K562 (cell line): ENCODE measurements around the gene EDEM1. TPM values are rescaled to one million over a fixed set of nuclear protein-coding genes. Genes with fewer than 3 reads are reported as not detected.
A peak's percentile ranks its signal among the peaks of the same experiment; 100 is the strongest.

Experiments used
- ATF1 ChIP-seq, 2 experiments: fragments of 450-650 bp in 1 of 2; IDR thresholded peaks; 2 replicates each; pipeline ENCODE4 v1.6.1; 2016; ENCODE audit warnings: missing compliant biosample characterization in 1 of 2, missing genetic modification characterization in 1 of 2
- CCNT2 ChIP-seq: IDR thresholded peaks from 2 replicates; pipeline ENCODE4 v1.6.1; 2011; ENCODE audit warnings: borderline replicate concordance, low read depth, mild to moderate bottlenecking, moderate library complexity, mixed read lengths, low read length; ENCODE audit not compliant: insufficient read length; ENCODE audit errors: extremely low read depth
- EGR1 ChIP-seq: fragments of 450-650 bp; conservative IDR thresholded peaks from 2 replicates; pipeline ENCODE4 v1.6.1; 2017; ENCODE audit warnings: mild to moderate bottlenecking
- FOXP1 ChIP-seq: sonication (generic); formaldehyde crosslinking; IDR thresholded peaks from 2 replicates; pipeline ENCODE4 v1.8.0; 2022; ENCODE audit warnings: mild to moderate bottlenecking, missing genetic modification reagents
- HNRNPUL1 ChIP-seq: fragments of 200-400 bp; formaldehyde crosslinking; IDR thresholded peaks from 2 replicates; pipeline ENCODE4 v1.6.1; 2017; ENCODE audit warnings: low read length
- JUND ChIP-seq, 2 experiments: IDR thresholded peaks; 2 replicates in 1 of 2; 3 replicates in 1 of 2; pipeline ENCODE4 v1.6.1; 2011; ENCODE audit warnings: borderline replicate concordance in 2 of 2, low read depth in 2 of 2, low read length in 2 of 2, improper control_type of control experiment in 1 of 2, missing biosample characterization in 1 of 2, missing genetic modification characterization in 1 of 2, missing genetic modification reagents in 1 of 2
- KLF6 ChIP-seq: fragments of 250-450 bp; sonication (Bioruptor Pico); IDR thresholded peaks from 2 replicates; pipeline ENCODE4 v1.4.0; 2020; ENCODE audit warnings: mild to moderate bottlenecking, moderate library complexity, borderline replicate concordance
- NCOA2 ChIP-seq, 2 experiments: fragments of 450-650 bp; IDR thresholded peaks; 2 replicates each; pipeline ENCODE4 v1.6.1; 2018; ENCODE audit warnings: mild to moderate bottlenecking in 2 of 2, moderate library complexity in 1 of 2; ENCODE audit not compliant: partially characterized antibody in 2 of 2
- NFYB ChIP-seq: IDR thresholded peaks from 2 replicates; pipeline ENCODE4 v1.6.1; 2011; ENCODE audit warnings: mild to moderate bottlenecking, moderate library complexity; ENCODE audit not compliant: insufficient read length; ENCODE audit errors: extremely low read depth
- RAD21 ChIP-seq, 2 experiments: fragments of 250-450 bp in 1 of 2; fragments of 450-650 bp in 1 of 2; sonication (Bioruptor Pico) in 1 of 2; formaldehyde crosslinking in 1 of 2; IDR thresholded peaks in 1 of 2; conservative IDR thresholded peaks in 1 of 2; 2 replicates each; pipeline versions ENCODE4 v1.4.0 to v1.8.0; 2020 to 2022; ENCODE audit warnings: mild to moderate bottlenecking in 2 of 2, moderate library complexity in 1 of 2
- RBM14 ChIP-seq: fragments of 200-400 bp; formaldehyde crosslinking; IDR thresholded peaks from 2 replicates; pipeline ENCODE4 v1.6.1; 2018; ENCODE audit warnings: low read depth, mild to moderate bottlenecking, low read length, moderate library complexity, borderline replicate concordance; ENCODE audit not compliant: insufficient read depth
- SAFB ChIP-seq: fragments of 200-400 bp; formaldehyde crosslinking; IDR thresholded peaks from 2 replicates; pipeline ENCODE4 v1.6.1; 2017; ENCODE audit warnings: low read depth, low read length, borderline replicate concordance
- SOX6 ChIP-seq: fragments of 450-650 bp; IDR thresholded peaks from 2 replicates; pipeline ENCODE4 v1.6.1; 2014; ENCODE audit warnings: mild to moderate bottlenecking
- TBL1XR1 ChIP-seq, 2 experiments: IDR thresholded peaks; 2 replicates each; pipeline ENCODE4 v1.6.1; 2012; ENCODE audit warnings: improper control_type of control experiment in 2 of 2, low read length in 2 of 2, mild to moderate bottlenecking in 1 of 2
- ZFPM2 ChIP-seq: fragments of 250-450 bp; sonication (Bioruptor Pico); IDR thresholded peaks from 2 replicates; pipeline ENCODE4 v1.5.1; 2022; ENCODE audit warnings: mild to moderate bottlenecking
- ZNF76 ChIP-seq: fragments of 250-450 bp; sonication (Bioruptor Pico); IDR thresholded peaks from 2 replicates; pipeline ENCODE4 v1.4.0; 2020; ENCODE audit warnings: mild to moderate bottlenecking, moderate library complexity, borderline replicate concordance
- polyA plus RNA-seq, 8 experiments: library from polyadenylated mRNA; depleted of rRNA in 4 of 8; stranded (reverse) in 5 of 8; unstranded in 3 of 8; fragments of >200 nt; fragmentation: Nextera tagmentation in 2 of 8; fragmentation: Illumina TruSeq in 1 of 8; extraction: Ambion mirVana in 2 of 8; extraction: Trizol in 1 of 8; gene quantifications; 2 replicates each; pipeline versions ENCODE4 v1.2.1 to v1.2.3, GENCODE V29; 2011 to 2014; ENCODE audit warnings: inconsistent platforms in 1 of 8, missing spikeins in 1 of 8
- total RNA-seq, 7 experiments: library from RNA; depleted of rRNA in 6 of 7; stranded (reverse); fragments of >200 nt in 6 of 7; fragmentation: Illumina TruSeq in 2 of 7; extraction: Trizol in 2 of 7; gene quantifications; 2 replicates each; pipeline versions ENCODE4 v1.2.1 to v1.2.3, GENCODE V29; 2011 to 2021; ENCODE audit warnings: low replicate concordance in 1 of 7
- TF ChIP-seq, protein P1 (sequence below): fragments of 250-450 bp; sonication (Bioruptor Pico); IDR thresholded peaks from 2 replicates; pipeline ENCODE4 v1.8.0; 2021; ENCODE audit warnings: mild to moderate bottlenecking, moderate library complexity
- TF ChIP-seq, protein P2 (sequence below): fragments of 250-450 bp; sonication (Bioruptor Pico); IDR thresholded peaks from 2 replicates; pipeline ENCODE4 v1.8.0; 2022; ENCODE audit warnings: inconsistent platforms

The EDEM1 gene
- total and polyA plus RNA-seq, 9 of the 15 experiments (the other 6 are each of a cell fraction or from before 2014, with no cell fraction given), result 6.2 to 36.7 (median 14.3) TPM

DNA sequence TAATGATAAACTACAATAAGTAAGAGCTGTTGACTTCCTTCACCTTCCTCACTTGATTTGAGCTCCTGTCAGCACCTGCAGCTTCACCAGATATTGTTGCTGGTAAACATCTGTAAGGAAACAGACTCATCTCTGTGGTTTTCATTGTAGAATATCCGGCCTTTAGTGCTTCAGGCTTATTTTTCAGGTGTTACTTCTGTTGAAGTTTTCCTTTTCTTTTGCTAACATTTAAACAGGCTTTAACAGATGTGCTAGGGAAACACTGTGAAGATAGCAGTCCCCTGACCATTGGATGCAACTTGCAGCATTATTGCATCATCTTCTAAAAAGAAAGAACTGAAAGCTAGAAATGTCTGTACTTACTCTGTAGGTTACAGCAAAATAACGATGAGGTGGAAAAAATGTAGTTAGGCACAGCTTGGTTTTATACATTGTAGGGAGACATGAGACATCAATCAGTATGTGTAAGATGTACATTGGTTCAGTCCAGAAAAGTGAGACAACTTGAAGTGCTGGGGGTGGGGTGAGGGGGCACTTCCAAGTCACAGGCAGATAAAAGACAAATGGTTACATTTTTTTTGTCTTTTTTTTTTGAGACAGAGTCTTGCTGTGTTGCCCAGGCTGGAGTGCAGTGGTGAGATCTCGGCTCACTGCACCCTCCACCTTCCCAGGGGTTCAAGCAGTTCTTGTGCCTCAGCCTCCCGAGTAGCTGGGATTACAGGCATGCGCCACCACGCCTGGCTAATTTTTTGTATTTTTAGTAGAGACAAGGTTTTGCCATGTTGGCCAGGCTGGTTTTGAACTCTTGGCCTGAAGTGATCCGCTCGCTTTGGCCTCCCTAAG is 10.2 kb downstream of the EDEM1 start (continued):
- TF ChIP-seq, protein P1, sequence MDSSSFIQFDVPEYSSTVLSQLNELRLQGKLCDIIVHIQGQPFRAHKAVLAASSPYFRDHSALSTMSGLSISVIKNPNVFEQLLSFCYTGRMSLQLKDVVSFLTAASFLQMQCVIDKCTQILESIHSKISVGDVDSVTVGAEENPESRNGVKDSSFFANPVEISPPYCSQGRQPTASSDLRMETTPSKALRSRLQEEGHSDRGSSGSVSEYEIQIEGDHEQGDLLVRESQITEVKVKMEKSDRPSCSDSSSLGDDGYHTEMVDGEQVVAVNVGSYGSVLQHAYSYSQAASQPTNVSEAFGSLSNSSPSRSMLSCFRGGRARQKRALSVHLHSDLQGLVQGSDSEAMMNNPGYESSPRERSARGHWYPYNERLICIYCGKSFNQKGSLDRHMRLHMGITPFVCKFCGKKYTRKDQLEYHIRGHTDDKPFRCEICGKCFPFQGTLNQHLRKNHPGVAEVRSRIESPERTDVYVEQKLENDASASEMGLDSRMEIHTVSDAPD (CRISPR knock-in tag), result peak; percentile 40; the same call in 1 of the 2 replicates
- peak; percentile 96 for TF ChIP-seq JUND (IDR thresholded peaks at IDR 0.05; ENCODE audit: borderline replicate concordance, low read depth, low read length)
- peak; percentile 93 for TF ChIP-seq JUND (tag; IDR thresholded peaks at IDR 0.05; ENCODE audit: borderline replicate concordance, low read depth, low read length)
- TF ChIP-seq KLF6 (CRISPR knock-in tag), result peak; percentile 66; the same call in 1 of the 2 replicates
- TF ChIP-seq NFYB, result no peak
- TF ChIP-seq HNRNPUL1, result no peak
- TF ChIP-seq CCNT2, result no peak
- no peak; the same call in none of the 2 replicates for TF ChIP-seq SOX6
- no peak for TF ChIP-seq ATF1 (CRISPR knock-in tag; IDR thresholded peaks at IDR 0.05)
- TF ChIP-seq ATF1 (tag; IDR thresholded peaks at IDR 0.05), result peak; percentile 62
- TF ChIP-seq, protein P2, sequence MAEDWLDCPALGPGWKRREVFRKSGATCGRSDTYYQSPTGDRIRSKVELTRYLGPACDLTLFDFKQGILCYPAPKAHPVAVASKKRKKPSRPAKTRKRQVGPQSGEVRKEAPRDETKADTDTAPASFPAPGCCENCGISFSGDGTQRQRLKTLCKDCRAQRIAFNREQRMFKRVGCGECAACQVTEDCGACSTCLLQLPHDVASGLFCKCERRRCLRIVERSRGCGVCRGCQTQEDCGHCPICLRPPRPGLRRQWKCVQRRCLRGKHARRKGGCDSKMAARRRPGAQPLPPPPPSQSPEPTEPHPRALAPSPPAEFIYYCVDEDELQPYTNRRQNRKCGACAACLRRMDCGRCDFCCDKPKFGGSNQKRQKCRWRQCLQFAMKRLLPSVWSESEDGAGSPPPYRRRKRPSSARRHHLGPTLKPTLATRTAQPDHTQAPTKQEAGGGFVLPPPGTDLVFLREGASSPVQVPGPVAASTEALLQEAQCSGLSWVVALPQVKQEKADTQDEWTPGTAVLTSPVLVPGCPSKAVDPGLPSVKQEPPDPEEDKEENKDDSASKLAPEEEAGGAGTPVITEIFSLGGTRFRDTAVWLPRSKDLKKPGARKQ (CRISPR knock-in tag), result no peak
- TF ChIP-seq RBM14, result no peak
- TF ChIP-seq RAD21 (CRISPR knock-in tag; conservative IDR thresholded peaks at IDR 0.05 in 1 of 2, IDR thresholded peaks at IDR 0.05 in 1 of 2), result peak in 1 of 2 experiments; percentile 53
- no peak for TF ChIP-seq NCOA2 (IDR thresholded peaks at IDR 0.05; ENCODE audit: partially characterized antibody in 2 of 2)
- no peak for TF ChIP-seq EGR1
- peak; percentile 38; the same call in 1 of the 2 replicates for TF ChIP-seq ZNF76
- TF ChIP-seq TBL1XR1 (IDR thresholded peaks at IDR 0.05; ENCODE audit: low read length in 2 of 2), result no peak
- no peak for TF ChIP-seq FOXP1 (CRISPR knock-in tag)
- TF ChIP-seq ZFPM2 (CRISPR knock-in tag), result no peak
- TF ChIP-seq SAFB, result no peak
